HEK293 (cell line): ENCODE results near the gene CEP295NL.

Experiments used
- CTCF ChIA-PET: fragments of 350-600 bp; formaldehyde crosslinking; extraction: SDS; loops from one replicate; lab custom pipeline; 2021; ENCODE audit warnings: antibody characterized with exemption; lab: Yijun Ruan, JAX
- POLR2A ChIA-PET: fragments of 300-600 bp; formaldehyde crosslinking; extraction: SDS; loops from one replicate; lab custom pipeline; 2020; ENCODE audit warnings: antibody characterized with exemption, inconsistent platforms; lab: Yijun Ruan, JAX
- H3K27ac ChIP-seq: fragments of 200-500 bp; sonication (Bioruptor generic); 2 replicates; pipeline ENCODE4 v1.5.1; 2014; ENCODE audit warnings: low read depth, low read length, control low read depth, inconsistent platforms; ENCODE audit errors: extremely low read depth
- H3K36me3 ChIP-seq, 2 experiments: fragments of 200-500 bp in 1 of 2; sonication (Bioruptor generic) in 1 of 2; 1 replicate in 1 of 2; 2 replicates in 1 of 2; pipeline ENCODE4 v1.5.1; 2014 to 2017; ENCODE audit warnings: inconsistent platforms in 2 of 2, low read length in 2 of 2; ENCODE audit not compliant: control insufficient read depth in 2 of 2, insufficient read depth in 1 of 2
- H3K4me1 ChIP-seq: fragments of 200-500 bp; sonication (Bioruptor generic); 2 replicates; pipeline ENCODE4 v1.5.1; 2014; ENCODE audit warnings: mild to moderate bottlenecking, low read length, inconsistent platforms; ENCODE audit not compliant: control insufficient read depth, insufficient read depth
- H3K4me3 ChIP-seq: 2 replicates; pipeline ENCODE4 v1.5.1; 2011; ENCODE audit warnings: low read depth, mild to moderate bottlenecking, control low read depth, low read length, moderate library complexity
- H3K9me3 ChIP-seq: fragments of 200-500 bp; sonication (Bioruptor generic); 2 replicates; pipeline ENCODE4 v1.5.1; 2014; ENCODE audit warnings: low read depth, low read length, inconsistent platforms; ENCODE audit not compliant: control insufficient read depth, insufficient read depth
- GLIS2 ChIP-seq: fragments of 450-650 bp; formaldehyde crosslinking; IDR thresholded peaks from 2 replicates; pipeline ENCODE4 v1.5.1; 2016; ENCODE audit warnings: missing biosample characterization, missing genetic modification characterization
- HIC1 ChIP-seq: fragments of 450-650 bp; formaldehyde crosslinking; IDR thresholded peaks from 2 replicates; pipeline ENCODE4 v1.5.1; 2016; ENCODE audit warnings: missing biosample characterization, missing genetic modification characterization
- HOXA7 ChIP-seq: sonication (generic); formaldehyde crosslinking; IDR thresholded peaks from 2 replicates; pipeline ENCODE4 v1.8.1; 2022; ENCODE audit warnings: missing genetic modification reagents, borderline replicate concordance
- REST ChIP-seq: fragments of 450-650 bp; formaldehyde crosslinking; IDR thresholded peaks from 2 replicates; pipeline ENCODE4 v1.5.1; 2016; ENCODE audit warnings: missing biosample characterization, missing genetic modification characterization
- SP7 ChIP-seq: fragments of 450-650 bp; formaldehyde crosslinking; IDR thresholded peaks from 2 replicates; pipeline ENCODE4 v1.5.1; 2016; ENCODE audit warnings: missing biosample characterization, missing genetic modification characterization
- ZBTB10 ChIP-seq: fragments of 450-650 bp; formaldehyde crosslinking; IDR thresholded peaks from 2 replicates; pipeline ENCODE4 v1.5.1; 2016; ENCODE audit warnings: missing biosample characterization, missing genetic modification characterization
- ZBTB48 ChIP-seq: fragments of 450-650 bp; formaldehyde crosslinking; IDR thresholded peaks from 2 replicates; pipeline ENCODE4 v1.5.1; 2016; ENCODE audit warnings: missing biosample characterization, missing genetic modification characterization
- ZNF112 ChIP-seq: fragments of 450-650 bp; formaldehyde crosslinking; IDR thresholded peaks from 2 replicates; pipeline ENCODE4 v1.5.0; 2017; ENCODE audit warnings: missing biosample characterization, missing genetic modification characterization
- ZNF23 ChIP-seq: fragments of 450-650 bp; formaldehyde crosslinking; IDR thresholded peaks from 2 replicates; pipeline ENCODE4 v1.5.1; 2016; ENCODE audit warnings: missing biosample characterization, missing genetic modification characterization, borderline replicate concordance
- ZNF302 ChIP-seq: fragments of 450-650 bp; formaldehyde crosslinking; IDR thresholded peaks from 2 replicates; pipeline ENCODE4 v1.5.1; 2016; ENCODE audit warnings: missing biosample characterization, missing genetic modification characterization, low read depth
- ZNF311 ChIP-seq: fragments of 450-650 bp; formaldehyde crosslinking; IDR thresholded peaks from 2 replicates; pipeline ENCODE4 v1.5.1; 2017; ENCODE audit warnings: missing biosample characterization, missing genetic modification characterization, borderline replicate concordance
- ZNF341 ChIP-seq: fragments of 450-650 bp; formaldehyde crosslinking; IDR thresholded peaks from 2 replicates; pipeline ENCODE4; 2016; ENCODE audit warnings: low read depth, missing biosample characterization, missing genetic modification characterization
- ZNF366 ChIP-seq: fragments of 450-650 bp; formaldehyde crosslinking; conservative IDR thresholded peaks from 2 replicates; pipeline ENCODE4 v1.5.1; 2016; ENCODE audit warnings: missing biosample characterization, missing genetic modification characterization
- ZNF416 ChIP-seq: fragments of 450-650 bp; formaldehyde crosslinking; IDR thresholded peaks from 2 replicates; pipeline ENCODE4 v1.5.1; 2016; ENCODE audit warnings: missing biosample characterization, missing genetic modification characterization
- ZNF521 ChIP-seq: fragments of 450-650 bp; formaldehyde crosslinking; IDR thresholded peaks from 2 replicates; pipeline ENCODE4 v1.5.1; 2017; ENCODE audit warnings: missing biosample characterization, mild to moderate bottlenecking, missing genetic modification characterization
- ZNF692 ChIP-seq: fragments of 450-650 bp; formaldehyde crosslinking; IDR thresholded peaks from 2 replicates; pipeline ENCODE4 v1.5.1; 2016; ENCODE audit warnings: missing biosample characterization, missing genetic modification characterization
- ZXDB ChIP-seq: fragments of 450-650 bp; formaldehyde crosslinking; IDR thresholded peaks from 2 replicates; pipeline ENCODE4 v1.5.1; 2016; ENCODE audit warnings: missing biosample characterization, missing genetic modification characterization

Gene CEP295NL

GRCh38 chr17:78935419-78936323 is 32.7 kb upstream of the CEP295NL start (continued):
- no peak for TF ChIP-seq REST (tag by site-specific recombination)
- no peak for TF ChIP-seq ZNF311 (tag by site-specific recombination)
- peak; percentile 87 for TF ChIP-seq ZNF341
- peak; percentile 92 for TF ChIP-seq HIC1
- TF ChIP-seq ZNF23 (tag by site-specific recombination) = no peak
- TF ChIP-seq SP7 (tag by site-specific recombination) = peak; percentile 82
- TF ChIP-seq ZXDB (tag by site-specific recombination) = no peak
- no peak for TF ChIP-seq ZNF112 (tag by site-specific recombination)
- no peak for TF ChIP-seq HOXA7

- no peaks in the 10 kb centered on the region for H3K9me3 ChIP-seq
- no peaks in the 10 kb centered on the region for H3K36me3 ChIP-seq
- TF ChIP-seq ZNF521 (no peak), ZNF692 (tag by site-specific recombination) (no peak), ZBTB48 (tag by site-specific recombination) (0 out of 2 replicates have a peak, but pooled peaks have one; percentile 28), ZNF416 (tag by site-specific recombination) (no peak), GLIS2 (tag by site-specific recombination) (peak; percentile 29; the same call in 1 of the 2 replicates), ZNF302 (tag by site-specific recombination) (no peak), ZBTB10 (tag by site-specific recombination) (0 out of 2 replicates have a peak, but pooled peaks have one; percentile 26), ZNF366 (peak; percentile 3; the same call in 1 of the 2 replicates)
- H3K4me1 ChIP-seq = peaks cover 23% of the 10 kb centered on the region
- H3K27ac ChIP-seq = peak overlapping the region; percentile 34; the same call in 1 of the 2 replicates
- H3K4me3 ChIP-seq = no peak overlapping the region
- CTCF ChIA-PET = interaction anchor here (0.6 to 1.7 kb wide), 5 partner anchors 36 to 726 kb away, joined by 3 to 7 read pairs (median 3); no protein-coding TSS in a partner anchor
- POLR2A ChIA-PET = interaction anchor here (0.6 to 2.2 kb wide), 5 partner anchors 9 to 75 kb away, joined by 3 to 15 read pairs (median 3); partner anchors contain the start of gene TIMP2
These were observed 31.8 kb upstream of the CEP295NL start for GRCh38 chr17:78934681-78935418.
